Mesothelial cell of epicardium (in vitro differentiated cells): Measurements from ENCODE around the gene ABCA5. TPM values are rescaled to one million over a fixed set of nuclear protein-coding genes. Genes with fewer than 3 reads are reported as not detected.

ENCODE experiments used
- DNase-seq, 2 experiments: peaks; one replicate each; pipeline ENCODE4 v3.0.0; 2021; ENCODE audit warnings: low spot score in 2 of 2; ENCODE audit not compliant: unreplicated experiment in 2 of 2
- H3K27ac Mint-ChIP-seq: 2 replicates; pipeline ENCODE4 v1.8.0; 2021; ENCODE audit warnings: mixed read lengths
- H3K27me3 Mint-ChIP-seq: 2 replicates; pipeline ENCODE4 v1.8.0; 2021; ENCODE audit warnings: low read depth, mixed read lengths
- H3K36me3 Mint-ChIP-seq: 2 replicates; pipeline ENCODE4 v1.8.0; 2021; ENCODE audit warnings: mixed read lengths
- H3K4me1 Mint-ChIP-seq: 2 replicates; pipeline ENCODE4 v1.8.0; 2021; ENCODE audit warnings: mixed read lengths
- H3K4me3 Mint-ChIP-seq: 2 replicates; pipeline ENCODE4 v1.8.0; 2021; ENCODE audit warnings: mild to moderate bottlenecking, moderate library complexity, mixed read lengths
- H3K9me3 Mint-ChIP-seq: 2 replicates; pipeline ENCODE4 v1.8.0; 2021; ENCODE audit warnings: mixed read lengths
- total RNA-seq: library from RNA; stranded (reverse); gene quantifications from 3 replicates; pipeline ENCODE4 v1.2.1, GENCODE V29; 2021
- TF ChIP-seq, protein P1 (sequence below): fragments of 200-600 bp; sonication (generic); IDR thresholded peaks from one replicate; pipeline ENCODE4 v1.5.0; 2021; ENCODE audit warnings: antibody characterized with exemption; ENCODE audit not compliant: unreplicated experiment

The ABCA5 gene
- total RNA-seq, 1 donor from 2014 or later = 12.5 TPM

DNA sequence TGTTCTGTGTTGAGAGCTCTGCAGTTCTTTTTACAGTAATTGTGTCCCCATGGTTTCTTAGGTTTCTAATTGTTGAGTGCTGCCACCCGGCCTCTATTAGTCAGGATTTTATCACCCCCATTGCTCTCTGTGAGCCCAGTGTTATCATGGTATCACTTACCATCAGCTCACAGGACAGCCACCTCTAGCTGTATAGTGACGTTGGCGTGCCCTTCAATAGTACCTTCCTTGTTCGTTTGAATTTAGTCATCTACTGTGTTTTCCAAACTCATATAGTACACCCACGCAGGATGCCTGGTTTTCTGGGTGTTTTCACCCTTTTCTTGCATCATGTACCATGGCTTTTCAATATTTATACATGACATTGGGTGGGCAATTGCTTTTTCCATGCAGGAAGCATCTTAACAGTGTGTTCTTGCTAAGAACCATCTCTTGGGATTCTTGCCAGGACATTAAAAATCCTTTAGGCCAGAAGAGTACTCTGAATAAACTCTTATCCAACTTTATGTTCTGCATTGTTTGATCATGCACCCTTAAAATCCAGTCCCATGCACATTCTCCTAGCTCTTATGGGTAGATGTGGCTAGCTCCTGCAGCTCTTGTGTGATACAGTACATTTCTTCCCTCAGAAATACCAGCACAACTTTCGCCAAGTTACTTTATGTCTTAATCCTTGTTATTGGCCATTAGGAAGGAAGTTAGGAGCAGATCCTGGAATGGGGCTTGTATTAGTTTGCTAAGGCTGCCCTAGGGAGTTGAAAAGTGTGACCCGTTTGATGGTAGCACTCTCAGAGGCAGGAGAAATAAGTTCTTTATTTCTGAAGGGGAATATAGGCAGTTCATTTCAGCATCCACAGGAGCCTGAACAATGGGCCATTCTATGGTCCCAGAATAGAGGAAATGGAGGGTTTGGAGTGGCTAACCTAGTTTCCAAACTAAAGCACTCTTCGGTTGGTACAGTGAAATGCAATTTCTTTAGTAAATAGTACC is 87.0 kb downstream of the ABCA5 start:
- TF ChIP-seq, protein P1, sequence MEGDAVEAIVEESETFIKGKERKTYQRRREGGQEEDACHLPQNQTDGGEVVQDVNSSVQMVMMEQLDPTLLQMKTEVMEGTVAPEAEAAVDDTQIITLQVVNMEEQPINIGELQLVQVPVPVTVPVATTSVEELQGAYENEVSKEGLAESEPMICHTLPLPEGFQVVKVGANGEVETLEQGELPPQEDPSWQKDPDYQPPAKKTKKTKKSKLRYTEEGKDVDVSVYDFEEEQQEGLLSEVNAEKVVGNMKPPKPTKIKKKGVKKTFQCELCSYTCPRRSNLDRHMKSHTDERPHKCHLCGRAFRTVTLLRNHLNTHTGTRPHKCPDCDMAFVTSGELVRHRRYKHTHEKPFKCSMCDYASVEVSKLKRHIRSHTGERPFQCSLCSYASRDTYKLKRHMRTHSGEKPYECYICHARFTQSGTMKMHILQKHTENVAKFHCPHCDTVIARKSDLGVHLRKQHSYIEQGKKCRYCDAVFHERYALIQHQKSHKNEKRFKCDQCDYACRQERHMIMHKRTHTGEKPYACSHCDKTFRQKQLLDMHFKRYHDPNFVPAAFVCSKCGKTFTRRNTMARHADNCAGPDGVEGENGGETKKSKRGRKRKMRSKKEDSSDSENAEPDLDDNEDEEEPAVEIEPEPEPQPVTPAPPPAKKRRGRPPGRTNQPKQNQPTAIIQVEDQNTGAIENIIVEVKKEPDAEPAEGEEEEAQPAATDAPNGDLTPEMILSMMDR = no peak
- Mint-ChIP-seq H3K36me3 (no peaks in the 10 kb centered on the region), H3K9me3 (no peaks in the 10 kb centered on the region), H3K27ac (no peak overlapping the region), H3K27me3 (no peaks in the 10 kb centered on the region), H3K4me3 (no peak overlapping the region), H3K4me1 (peaks cover 2% of the 10 kb centered on the region)
- DNase-seq = no peak

DNA sequence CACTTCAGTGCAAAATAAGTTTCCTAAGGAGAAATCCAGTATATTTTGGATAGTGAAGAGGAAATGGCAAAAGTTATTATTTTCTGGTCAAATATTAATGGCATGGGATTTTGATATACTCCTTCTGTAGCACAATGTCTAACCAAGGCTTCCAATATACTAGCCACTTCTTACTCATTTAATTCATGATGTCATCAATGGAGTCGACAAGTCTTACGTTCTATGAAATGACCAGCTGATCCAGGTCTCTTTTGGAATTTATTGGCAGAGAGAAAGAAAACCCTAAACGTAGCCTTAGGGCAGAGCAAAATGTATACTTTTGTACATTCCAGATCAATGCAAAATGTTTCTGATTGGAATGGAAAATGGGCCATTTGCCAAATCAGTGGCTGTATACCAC is 90.0 kb downstream of the ABCA5 start:
- H3K4me3 Mint-ChIP-seq = no peak overlapping the region
- DNase-seq = no peak
- H3K27ac Mint-ChIP-seq = no peak overlapping the region
- TF ChIP-seq, protein P1 = no peak
- H3K27me3 Mint-ChIP-seq = no peaks in the 10 kb centered on the region
- peaks cover 17% of the 10 kb centered on the region for H3K9me3 Mint-ChIP-seq
- peaks cover 2% of the 10 kb centered on the region for H3K4me1 Mint-ChIP-seq
- no peaks in the 10 kb centered on the region for H3K36me3 Mint-ChIP-seq

DNA sequence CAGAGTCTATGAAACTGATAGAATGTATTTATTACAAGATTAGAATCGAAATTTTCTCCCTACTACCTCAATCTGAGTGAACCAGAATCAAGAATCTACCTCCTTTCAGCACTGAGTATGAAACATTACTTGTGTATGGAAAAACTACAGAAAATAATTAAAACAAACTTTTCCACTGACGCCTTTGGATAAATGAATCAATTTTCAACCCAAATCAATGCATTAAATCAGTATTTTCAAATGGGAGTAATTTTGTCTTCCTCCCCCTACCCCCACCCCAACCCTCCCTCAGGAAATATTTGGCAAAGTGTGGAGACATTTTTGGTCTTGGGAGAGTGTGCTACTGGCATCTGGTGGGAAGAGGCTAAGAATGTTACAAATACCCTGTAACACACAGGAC is 90.5 kb downstream of the ABCA5 start:
- no peak overlapping the region for H3K4me3 Mint-ChIP-seq
- peaks cover 20% of the 10 kb centered on the region for H3K9me3 Mint-ChIP-seq
- TF ChIP-seq, protein P1 = no peak
- H3K27me3 Mint-ChIP-seq = no peaks in the 10 kb centered on the region
- H3K36me3 Mint-ChIP-seq = no peaks in the 10 kb centered on the region
- H3K27ac Mint-ChIP-seq = no peak overlapping the region
- DNase-seq = no peak
- peaks cover 2% of the 10 kb centered on the region for H3K4me1 Mint-ChIP-seq

DNA sequence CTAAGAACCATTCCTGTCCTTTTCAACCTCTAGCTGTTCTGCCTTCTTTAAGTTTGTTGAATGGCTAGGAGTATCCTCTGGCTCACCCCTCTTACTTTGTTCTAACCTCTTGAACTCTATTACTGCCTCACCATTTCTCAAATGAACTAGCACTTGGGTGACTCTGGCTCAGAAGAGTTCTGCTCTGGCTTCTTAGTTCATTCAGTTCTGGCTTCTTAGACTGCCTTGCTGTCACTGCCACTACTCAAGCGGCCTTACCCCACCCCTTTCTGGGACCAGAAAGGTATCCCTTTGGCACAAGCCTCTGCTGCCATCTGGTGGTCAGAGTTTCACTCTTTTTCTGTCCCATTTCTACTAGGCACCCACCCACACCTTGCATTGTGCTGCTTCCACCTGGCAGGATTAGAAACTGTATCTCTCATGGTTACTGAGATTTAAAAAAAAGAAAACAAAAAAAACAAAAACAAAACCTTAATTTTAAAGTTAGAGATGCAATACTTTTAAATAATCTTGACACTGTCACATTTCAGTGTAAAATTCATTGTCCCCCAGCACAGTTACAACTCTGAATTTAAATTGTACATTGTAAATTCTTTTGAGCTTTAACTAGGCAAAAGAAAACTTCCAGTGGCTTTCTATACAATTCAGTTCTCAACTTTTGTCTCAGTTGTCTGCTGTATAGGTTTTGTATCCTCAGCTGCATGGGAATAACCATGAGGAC is 91.4 kb downstream of the ABCA5 start:
- no peaks in the 10 kb centered on the region for H3K36me3 Mint-ChIP-seq
- peak; percentile 65 to 81 for DNase-seq
- TF ChIP-seq, protein P1 = peak; percentile 86
- H3K4me1 Mint-ChIP-seq = peaks cover 2% of the 10 kb centered on the region
- H3K4me3 Mint-ChIP-seq = no peak overlapping the region
- no peaks in the 10 kb centered on the region for H3K27me3 Mint-ChIP-seq
- peaks cover 28% of the 10 kb centered on the region for H3K9me3 Mint-ChIP-seq
- H3K27ac Mint-ChIP-seq = peak overlapping the region; percentile 31

DNA sequence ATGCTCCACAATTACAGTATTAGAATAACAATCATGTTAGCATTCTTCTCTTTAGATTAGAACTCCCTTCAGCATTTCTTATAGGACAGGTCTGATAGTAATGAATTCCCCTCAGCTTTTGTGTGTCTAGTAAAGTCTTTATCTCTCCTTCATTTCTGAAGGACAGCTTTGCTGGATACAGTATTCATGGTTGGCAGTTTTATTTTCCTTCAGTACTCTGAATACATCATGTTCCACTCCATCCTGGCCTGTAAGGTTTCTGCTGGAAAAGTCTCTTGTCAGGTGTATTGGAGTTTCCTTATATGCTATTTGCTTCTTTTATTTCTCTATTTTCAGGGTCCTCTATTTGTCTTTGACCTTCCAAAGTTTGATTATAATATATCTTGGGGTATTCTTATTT is 94.3 kb downstream of the ABCA5 start:
- H3K27me3 Mint-ChIP-seq = peaks cover 5% of the 10 kb centered on the region
- TF ChIP-seq, protein P1 = no peak
- H3K4me1 Mint-ChIP-seq = peaks cover 2% of the 10 kb centered on the region
- H3K27ac Mint-ChIP-seq = no peak overlapping the region
- no peak overlapping the region for H3K4me3 Mint-ChIP-seq
- peaks cover 30% of the 10 kb centered on the region for H3K9me3 Mint-ChIP-seq
- DNase-seq = no peak
- no peaks in the 10 kb centered on the region for H3K36me3 Mint-ChIP-seq
